Stimulated activated CD4-positive, alpha-beta T cell treated with anti-CD3 and anti-CD28 coated beads, Interleukin-12 subunit alpha, Interleukin-12 subunit beta, amount 100 ng/mL, for 4 hours (primary cell): ENCODE measurements around the gene CLCNKA.
"Not testable (repeated sequence)": the region's sequence is repeated elsewhere in the genome, so short reads cannot be mapped to it uniquely, and the experiment has no call there.

Source experiments
- DNase-seq: peaks from one replicate; pipeline ENCODE4 v3.0.0-alpha.2; 2020

The CLCNKA gene

GRCh38 chr1:16046842-16047241 lies 25.0 kb downstream of the CLCNKA start:
- DNase-seq: no peak

- no peak for DNase-seq
Measured at GRCh38 chr1:16047791-16048475, 26.1 kb downstream of the CLCNKA start.

- DNase-seq: peak; percentile 36
Measured at GRCh38 chr1:16048573-16049189, 26.8 kb downstream of the CLCNKA start.

- no peak for DNase-seq
Measured at GRCh38 chr1:16050328-16050727, 28.5 kb downstream of the CLCNKA start.

GRCh38 chr1:16051039-16051438 lies 29.2 kb downstream of the CLCNKA start:
- no peak for DNase-seq

GRCh38 chr1:16051949-16052348 lies 30.1 kb downstream of the CLCNKA start:
- DNase-seq: not testable (repeated sequence)

GRCh38 chr1:16053781-16054502 lies 32.1 kb downstream of the CLCNKA start:
- DNase-seq: no peak

- DNase-seq: no peak
Measured at GRCh38 chr1:16054598-16055540, 33.0 kb downstream of the CLCNKA start.

- peak; percentile 87 for DNase-seq
Measured at GRCh38 chr1:16055613-16056520, 34.0 kb downstream of the CLCNKA start.

- not testable (repeated sequence) for DNase-seq
Measured at GRCh38 chr1:16056521-16056912, 34.7 kb downstream of the CLCNKA start.

- not testable (repeated sequence) for DNase-seq
Measured at GRCh38 chr1:16057314-16057915, 35.6 kb downstream of the CLCNKA start.

- not testable (repeated sequence) for DNase-seq
Measured at GRCh38 chr1:16058394-16059120, 36.7 kb downstream of the CLCNKA start.

- no peak for DNase-seq
Measured at GRCh38 chr1:16061266-16061665, 39.4 kb downstream of the CLCNKA start.

- not testable (repeated sequence) for DNase-seq
Measured at GRCh38 chr1:16061989-16062686, 40.3 kb downstream of the CLCNKA start.

GRCh38 chr1:16062687-16063075 lies 40.8 kb downstream of the CLCNKA start:
- DNase-seq: not testable (repeated sequence)

- no peak for DNase-seq
Measured at GRCh38 chr1:16063226-16063829, 41.5 kb downstream of the CLCNKA start.

GRCh38 chr1:16063921-16064320 lies 42.1 kb downstream of the CLCNKA start:
- DNase-seq: no peak

- DNase-seq: no peak
Measured at GRCh38 chr1:16064536-16065268, 42.9 kb downstream of the CLCNKA start.

- no peak for DNase-seq
Measured at GRCh38 chr1:16065269-16065576, 43.4 kb downstream of the CLCNKA start.
